H9 (cell line): ENCODE results near the gene UGT1A8. TPM values are rescaled to one million over a fixed set of nuclear protein-coding genes. Genes with fewer than 3 reads are reported as not detected.

ENCODE experiments used
- DNase-seq: peaks from one replicate; pipeline ENCODE4 v3.0.0-alpha.2; 2017
- H2AFZ ChIP-seq: one replicate; pipeline ENCODE4 v1.6.1; 2013; ENCODE audit warnings: mild to moderate bottlenecking, low read length, control low read depth, moderate library complexity
- H2AK5ac ChIP-seq: 2 replicates; pipeline ENCODE4 v1.6.1; 2013; ENCODE audit warnings: low read length, control low read depth, mixed read lengths; ENCODE audit not compliant: insufficient read length
- H2BK120ac ChIP-seq: one replicate; pipeline ENCODE4 v1.6.1; 2013; ENCODE audit warnings: low read depth, mild to moderate bottlenecking, low read length, control low read depth, inconsistent platforms; ENCODE audit not compliant: poor library complexity, severe bottlenecking
- H2BK12ac ChIP-seq: 2 replicates; pipeline ENCODE4 v1.6.1; 2013; ENCODE audit warnings: low read length, control low read depth, mixed read lengths, low read depth; ENCODE audit not compliant: insufficient read length
- H2BK15ac ChIP-seq: 2 replicates; pipeline ENCODE4 v1.6.1; 2013; ENCODE audit warnings: low read depth, low read length, control low read depth
- H2BK20ac ChIP-seq: one replicate; pipeline ENCODE4 v1.6.1; 2013; ENCODE audit warnings: low read depth, mild to moderate bottlenecking, low read length, control low read depth, inconsistent platforms; ENCODE audit not compliant: poor library complexity, severe bottlenecking
- H2BK5ac ChIP-seq: 2 replicates; pipeline ENCODE4 v1.6.1; 2013; ENCODE audit warnings: low read length, control low read depth, mixed read lengths; ENCODE audit not compliant: insufficient read length
- H3K14ac ChIP-seq: 2 replicates; pipeline ENCODE4 v1.6.1; 2013; ENCODE audit warnings: low read length, control low read depth; ENCODE audit not compliant: insufficient read depth
- H3K18ac ChIP-seq: 2 replicates; pipeline ENCODE4 v1.6.1; 2013; ENCODE audit warnings: low read depth, mild to moderate bottlenecking, mixed read lengths, low read length, control low read depth; ENCODE audit not compliant: insufficient read length
- H3K23ac ChIP-seq: 2 replicates; pipeline ENCODE4 v1.6.1; 2013; ENCODE audit warnings: low read length, control low read depth, mixed read lengths, low read depth; ENCODE audit not compliant: insufficient read length
- H3K23me2 ChIP-seq: 2 replicates; pipeline ENCODE4 v1.6.1; 2013; ENCODE audit warnings: low read depth, mild to moderate bottlenecking, mixed read lengths, low read length, control low read depth; ENCODE audit not compliant: insufficient read length, poor library complexity, severe bottlenecking
- H3K27ac ChIP-seq: 2 replicates; pipeline ENCODE4 v1.5.1; 2013; ENCODE audit warnings: low read length, control low read depth, mixed read lengths, low read depth; ENCODE audit not compliant: insufficient read length
- H3K27me3 ChIP-seq: 2 replicates; pipeline ENCODE4 v1.6.1; 2013; ENCODE audit warnings: low read length, control low read depth, inconsistent platforms; ENCODE audit not compliant: insufficient read depth
- H3K4ac ChIP-seq: 2 replicates; pipeline ENCODE4 v1.6.1; 2013; ENCODE audit warnings: low read depth, mild to moderate bottlenecking, control low read depth, inconsistent platforms, low read length, moderate library complexity
- H3K4me1 ChIP-seq: 2 replicates; pipeline ENCODE4 v1.6.1; 2013; ENCODE audit warnings: low read length, control low read depth, inconsistent platforms; ENCODE audit not compliant: insufficient read depth
- H3K4me2 ChIP-seq: 2 replicates; pipeline ENCODE4 v1.6.1; 2013; ENCODE audit warnings: low read length, control low read depth, mixed read lengths; ENCODE audit not compliant: insufficient read length, insufficient read depth
- H3K56ac ChIP-seq: 2 replicates; pipeline ENCODE4 v1.6.1; 2013; ENCODE audit warnings: low read depth, mild to moderate bottlenecking, mixed read lengths, low read length, control low read depth; ENCODE audit not compliant: insufficient read length
- H3K79me1 ChIP-seq: 2 replicates; pipeline ENCODE4 v1.6.1; 2013; ENCODE audit warnings: low read depth, mild to moderate bottlenecking, moderate library complexity, low read length, control low read depth, inconsistent platforms; ENCODE audit not compliant: insufficient read depth, poor library complexity, severe bottlenecking
- H3K79me2 ChIP-seq: 2 replicates; pipeline ENCODE4 v1.6.1; 2013; ENCODE audit warnings: low read length, control low read depth, inconsistent platforms; ENCODE audit not compliant: insufficient read depth
- H3K9ac ChIP-seq: 2 replicates; pipeline ENCODE4 v1.6.1; 2013; ENCODE audit warnings: low read length, control low read depth, mixed read lengths; ENCODE audit not compliant: insufficient read length; ENCODE audit errors: extremely low read depth
- H3K9me3 ChIP-seq: one replicate; pipeline ENCODE4 v1.6.1; 2013; ENCODE audit warnings: low read depth, low read length, inconsistent platforms; ENCODE audit not compliant: control insufficient read depth
- H3T11ph ChIP-seq: one replicate; pipeline ENCODE4 v1.6.1; 2013; ENCODE audit warnings: mild to moderate bottlenecking, low read length, control low read depth, inconsistent platforms
- H4K20me1 ChIP-seq: one replicate; pipeline ENCODE4 v1.6.1; 2013; ENCODE audit not compliant: control insufficient read depth, insufficient read length, insufficient read depth
- H4K5ac ChIP-seq: 2 replicates; pipeline ENCODE4 v1.6.1; 2013; ENCODE audit warnings: low read depth, mild to moderate bottlenecking, mixed read lengths, low read length, control low read depth; ENCODE audit not compliant: insufficient read length
- H4K8ac ChIP-seq: replicated peaks from 2 replicates; pipeline ENCODE4 v1.6.1; 2013; ENCODE audit warnings: low read length, control low read depth, mixed read lengths, low read depth; ENCODE audit not compliant: insufficient read length
- H4K91ac ChIP-seq: 2 replicates; pipeline ENCODE4 v1.6.1; 2013; ENCODE audit warnings: low read depth, mild to moderate bottlenecking, moderate library complexity, mixed read lengths, low read length, control low read depth; ENCODE audit not compliant: insufficient read length
- H3K27ac Mint-ChIP-seq, 3 experiments: 2 replicates in 2 of 3; 3 replicates in 1 of 3; pipeline ENCODE4 v1.8.0; 2020 to 2021; ENCODE audit warnings: mixed read lengths in 3 of 3, mild to moderate bottlenecking in 1 of 3, moderate library complexity in 1 of 3
- H3K27me3 Mint-ChIP-seq: 2 replicates; pipeline ENCODE4 v1.8.0; 2021; ENCODE audit warnings: low read depth, mild to moderate bottlenecking, moderate library complexity, mixed read lengths
- H3K36me3 Mint-ChIP-seq, 3 experiments: 2 replicates in 2 of 3; 3 replicates in 1 of 3; pipeline ENCODE4 v1.8.0; 2020 to 2021; ENCODE audit warnings: low read depth in 3 of 3, mixed read lengths in 3 of 3; ENCODE audit not compliant: insufficient read depth in 1 of 3
- H3K4me1 Mint-ChIP-seq, 2 experiments: 2 replicates each; pipeline ENCODE4 v1.8.0; 2020; ENCODE audit warnings: mixed read lengths in 2 of 2
- H3K4me3 Mint-ChIP-seq, 2 experiments: 2 replicates in 1 of 2; 3 replicates in 1 of 2; pipeline ENCODE4 v1.8.0; 2020 to 2021; ENCODE audit warnings: mild to moderate bottlenecking in 2 of 2, mixed read lengths in 2 of 2, moderate library complexity in 1 of 2
- H3K9me3 Mint-ChIP-seq, 2 experiments: 2 replicates in 1 of 2; 3 replicates in 1 of 2; pipeline ENCODE4 v1.8.0; 2020; ENCODE audit warnings: mild to moderate bottlenecking in 2 of 2, mixed read lengths in 2 of 2, moderate library complexity in 1 of 2
- CTCF ChIP-seq: fragments of 200-600 bp; sonication (generic); conservative IDR thresholded peaks from 3 replicates; pipeline ENCODE4 v1.8.0; 2021; ENCODE audit warnings: antibody characterized with exemption, mild to moderate bottlenecking
- WGBS: extraction: QIAGEN DNeasy Blood & Tissue Kit; methylation state at CpG from one replicate; pipeline ENCODE4 v1.1.7; 2013; ENCODE audit warnings: missing lambda C conversion rate, low lambda C conversion rate, mixed read lengths; ENCODE audit not compliant: insufficient read length; ENCODE audit errors: extremely low coverage; 5-methylcytosine and 5-hydroxymethylcytosine counted together
- total RNA-seq: library from RNA; stranded (reverse); gene quantifications from 2 replicates; pipeline ENCODE4 v1.2.1, GENCODE V29; 2021

The UGT1A8 gene
- total RNA-seq, 1 experiment from 2014 or later, result not detected

DNA sequence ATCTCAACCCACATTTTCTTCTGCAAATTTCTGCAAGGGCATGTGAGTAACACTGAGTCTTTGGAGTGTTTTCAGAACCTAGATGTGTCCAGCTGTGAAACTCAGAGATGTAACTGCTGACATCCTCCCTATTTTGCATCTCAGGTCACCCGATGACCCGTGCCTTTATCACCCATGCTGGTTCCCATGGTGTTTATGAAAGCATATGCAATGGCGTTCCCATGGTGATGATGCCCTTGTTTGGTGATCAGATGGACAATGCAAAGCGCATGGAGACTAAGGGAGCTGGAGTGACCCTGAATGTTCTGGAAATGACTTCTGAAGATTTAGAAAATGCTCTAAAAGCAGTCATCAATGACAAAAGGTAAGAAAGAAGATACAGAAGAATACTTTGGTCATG, 150.6 kb downstream of the UGT1A8 start:
- H3K23me2 ChIP-seq, result no peaks in the 10 kb centered on the region
- no peak overlapping the region for H3K56ac ChIP-seq
- no peaks in the 10 kb centered on the region for H3K9me3 ChIP-seq
- no peak overlapping the region for H4K5ac ChIP-seq
- H2BK120ac ChIP-seq, result no peak overlapping the region
- H3K27me3 ChIP-seq, result no peaks in the 10 kb centered on the region
- H2AK5ac ChIP-seq, result no peak overlapping the region
- H4K8ac ChIP-seq, result no peak overlapping the region
- Mint-ChIP-seq H3K36me3 (no peaks in the 10 kb centered on the region; a peak in 1 of 7 replicates), H3K27me3 (peaks cover 8% of the 10 kb centered on the region), H3K4me1 (peaks cover 5 to 6% of the 10 kb centered on the region in 2 experiments; a peak in 3 of 4 replicates), H3K9me3 (0 out of 5 replicates have a peak, but pooled peaks cover 0 to 3% of the 10 kb centered on the region in 2 experiments), H3K4me3 (no peak overlapping the region), H3K27ac (no peak overlapping the region)
- no peak overlapping the region for H3T11ph ChIP-seq
- H3K18ac ChIP-seq, result no peak overlapping the region
- no peaks in the 10 kb centered on the region for H3K79me2 ChIP-seq
- peaks cover 2% of the 10 kb centered on the region; the same call in 1 of the 2 replicates for H3K4me1 ChIP-seq
- no CpG with 5 or more reads among the region's 4 CpGs for WGBS
- no peak overlapping the region for H2AFZ ChIP-seq
- H4K20me1 ChIP-seq, result no peaks in the 10 kb centered on the region
- no peaks in the 10 kb centered on the region for H3K79me1 ChIP-seq
- H2BK5ac ChIP-seq, result no peak overlapping the region
- H2BK15ac ChIP-seq, result no peak overlapping the region
- H3K23ac ChIP-seq, result no peak overlapping the region
- no peak overlapping the region for H3K4me2 ChIP-seq
- no peak overlapping the region for H4K91ac ChIP-seq
- no peak overlapping the region for H3K27ac ChIP-seq
- no peak overlapping the region for H2BK12ac ChIP-seq
- no peak overlapping the region for H2BK20ac ChIP-seq
- H3K9ac ChIP-seq, result no peak overlapping the region
- no peak for DNase-seq
- H3K4ac ChIP-seq, result no peak overlapping the region
- H3K14ac ChIP-seq, result no peak overlapping the region
- no peak for TF ChIP-seq CTCF
